HepG2 (cell line): ENCODE measurements around the gene LRP1B.

Experiments used
- CTCF ChIP-seq: sonication (generic); formaldehyde crosslinking; IDR thresholded peaks from 2 replicates; pipeline ENCODE4 v1.5.0; 2020; ENCODE audit warnings: mild to moderate bottlenecking, missing genetic modification reagents, moderate library complexity
- E2F1 ChIP-seq: sonication (generic); formaldehyde crosslinking; IDR thresholded peaks from 2 replicates; pipeline ENCODE4 v1.5.0; 2020; ENCODE audit warnings: missing genetic modification reagents
- EHMT2 ChIP-seq: fragments of 200-600 bp; sonication (generic); IDR thresholded peaks from 2 replicates; pipeline ENCODE4 v1.7.0; 2017; ENCODE audit warnings: antibody characterized with exemption, low read depth, low read length, borderline replicate concordance
- KAT7 ChIP-seq: IDR thresholded peaks from 2 replicates; pipeline ENCODE4 v1.6.1; 2018; ENCODE audit warnings: borderline replicate concordance, missing compliant biosample characterization
- KDM1A ChIP-seq: IDR thresholded peaks from 2 replicates; pipeline ENCODE4 v1.6.1; 2016; ENCODE audit warnings: missing compliant biosample characterization
- POLR2A ChIP-seq, 2 experiments: IDR thresholded peaks; 2 replicates each; pipeline ENCODE4 v1.6.1; 2011; ENCODE audit warnings: low read depth in 2 of 2, low read length in 2 of 2, mild to moderate bottlenecking in 1 of 2, moderate library complexity in 1 of 2; ENCODE audit not compliant: insufficient read depth in 1 of 2
- ZNF768 ChIP-seq: sonication (generic); formaldehyde crosslinking; IDR thresholded peaks from 2 replicates; pipeline ENCODE4 v1.4.0; 2020; ENCODE audit warnings: missing genetic modification reagents

GRCh38 chr2:141437521-141437920 lies 693.3 kb downstream of the LRP1B start:
- TF ChIP-seq POLR2A (IDR thresholded peaks at IDR 0.05; ENCODE audit: insufficient read depth in 1 of 2, low read depth in 2 of 2, low read length in 2 of 2) = no peak
- no peak for TF ChIP-seq KDM1A
- TF ChIP-seq KAT7 (CRISPR knock-in tag) = no peak
- TF ChIP-seq EHMT2 = no peak
- TF ChIP-seq ZNF768 = no peak
- no peak for TF ChIP-seq CTCF (CRISPR knock-in tag)
- no peak for TF ChIP-seq E2F1
